Skeletal muscle tissue (tissue), 4 donors: Measurements from ENCODE around the gene SLC35A3. TPM values are rescaled to one million over a fixed set of nuclear protein-coding genes. Genes with fewer than 3 reads are reported as not detected.
A peak's percentile ranks its signal among the peaks of the same experiment; 100 is the strongest.
"Not testable (repeated sequence)": the region's sequence is repeated elsewhere in the genome, so short reads cannot be mapped to it uniquely, and the experiment has no call there.

Source experiments
- H3K27ac ChIP-seq: one replicate; pipeline ENCODE4 v1.7.0; 2013; ENCODE audit warnings: mild to moderate bottlenecking, low read depth, low read length, inconsistent platforms
- H3K27me3 ChIP-seq, 3 donors: one replicate each; pipeline ENCODE4 v1.7.0; 2013; ENCODE audit warnings: low read length in 3 of 3; ENCODE audit not compliant: control insufficient read depth in 3 of 3, insufficient read depth in 3 of 3
- H3K36me3 ChIP-seq, 3 donors: one replicate each; pipeline ENCODE4 v1.7.0; 2013; ENCODE audit warnings: low read length in 3 of 3; ENCODE audit not compliant: control insufficient read depth in 3 of 3, insufficient read depth in 3 of 3
- H3K4me1 ChIP-seq, 3 donors: one replicate each; pipeline ENCODE4 v1.7.0; 2013; ENCODE audit warnings: low read length in 3 of 3, mild to moderate bottlenecking in 3 of 3; ENCODE audit not compliant: control insufficient read depth in 3 of 3, insufficient read depth in 3 of 3
- H3K4me3 ChIP-seq, 3 donors: one replicate each; pipeline ENCODE4 v1.7.0; 2013; ENCODE audit warnings: low read length in 3 of 3
- H3K9ac ChIP-seq, 3 donors: one replicate each; pipeline ENCODE4 v1.7.0; 2013; ENCODE audit warnings: low read length in 3 of 3, mild to moderate bottlenecking in 3 of 3, moderate library complexity in 2 of 3, low read depth in 1 of 3
- H3K9me3 ChIP-seq, 3 donors: one replicate each; pipeline ENCODE4 v1.7.0; 2013; ENCODE audit warnings: low read length in 3 of 3; ENCODE audit not compliant: control insufficient read depth in 3 of 3
- total RNA-seq: library from RNA; depleted of rRNA; stranded (reverse); fragments of >200 nt; gene quantifications from one replicate; pipeline ENCODE4 v1.2.3, GENCODE V29; 2014
- donor health status: Osteomylitis.

Gene SLC35A3
- total RNA-seq, 1 donor from 2014 or later: 12.0 TPM

- H3K9ac ChIP-seq: peak overlapping the region; percentile 90 to 93 (median 92)
- H3K36me3 ChIP-seq: peaks cover 0 to 9% (median 3%) of the 10 kb centered on the region in 3 donors
- H3K27me3 ChIP-seq: no peaks in the 10 kb centered on the region
- H3K27ac ChIP-seq: peak overlapping the region; percentile 68
- no peaks in the 10 kb centered on the region for H3K9me3 ChIP-seq
- peak overlapping the region; percentile 94 to 98 (median 96) for H3K4me3 ChIP-seq
- peaks cover 11 to 16% (median 15%) of the 10 kb centered on the region in 3 donors for H3K4me1 ChIP-seq
These were observed 988 bp downstream of the SLC35A3 start for GRCh38 chr1:99970713-99971255.

- H3K36me3 ChIP-seq: peaks cover 0 to 11% (median 3%) of the 10 kb centered on the region in 3 donors
- H3K27ac ChIP-seq, H3K9me3 ChIP-seq, H3K9ac ChIP-seq, H3K4me3 ChIP-seq, H3K27me3 ChIP-seq: not testable (repeated sequence)
- peaks cover 11 to 16% (median 15%) of the 10 kb centered on the region in 3 donors for H3K4me1 ChIP-seq
These were observed 2.3 kb downstream of the SLC35A3 start for GRCh38 chr1:99972066-99972465.

GRCh38 chr1:99975529-99975928 lies 5.7 kb downstream of the SLC35A3 start:
- no peaks in the 10 kb centered on the region for H3K27me3 ChIP-seq
- H3K9ac ChIP-seq: peak overlapping the region in 1 of 3 donors; percentile 47
- H3K36me3 ChIP-seq: peaks cover 0 to 11% (median 3%) of the 10 kb centered on the region in 3 donors
- no peak overlapping the region for H3K27ac ChIP-seq
- H3K9me3 ChIP-seq: no peaks in the 10 kb centered on the region
- H3K4me3 ChIP-seq: no peak overlapping the region
- peaks cover 4 to 5% (median 5%) of the 10 kb centered on the region in 3 donors for H3K4me1 ChIP-seq

GRCh38 chr1:99977326-99977725 lies 7.5 kb downstream of the SLC35A3 start:
- not testable (repeated sequence) for H3K9ac ChIP-seq, H3K27ac ChIP-seq, H3K4me3 ChIP-seq, H3K4me1 ChIP-seq, H3K9me3 ChIP-seq, H3K27me3 ChIP-seq
- H3K36me3 ChIP-seq: peaks cover 0 to 11% (median 3%) of the 10 kb centered on the region in 3 donors

GRCh38 chr1:99978218-99978617 lies 8.4 kb downstream of the SLC35A3 start:
- peaks cover 0 to 11% (median 3%) of the 10 kb centered on the region in 3 donors for H3K36me3 ChIP-seq
- H3K9ac ChIP-seq: no peak overlapping the region
- H3K4me3 ChIP-seq: no peak overlapping the region
- no peaks in the 10 kb centered on the region for H3K27me3 ChIP-seq
- no peaks in the 10 kb centered on the region for H3K4me1 ChIP-seq
- H3K27ac ChIP-seq: no peak overlapping the region
- no peaks in the 10 kb centered on the region for H3K9me3 ChIP-seq

- no peaks in the 10 kb centered on the region for H3K9me3 ChIP-seq
- H3K27ac ChIP-seq: no peak overlapping the region
These were observed 9.3 kb downstream of the SLC35A3 start for GRCh38 chr1:99979091-99979490.

GRCh38 chr1:99980928-99981327 lies 11.1 kb downstream of the SLC35A3 start:
- Histone ChIP-seq H3K27ac (no peak overlapping the region), H3K4me3 (no peak overlapping the region), H3K9ac (no peak overlapping the region)

More at GRCh38 chr1:99979091-99979490, 9.3 kb downstream of the SLC35A3 start:
- no peaks in the 10 kb centered on the region for H3K27me3 ChIP-seq
- H3K4me3 ChIP-seq: no peak overlapping the region
- no peak overlapping the region for H3K9ac ChIP-seq
- H3K4me1 ChIP-seq: no peaks in the 10 kb centered on the region
- H3K36me3 ChIP-seq: peaks cover 0 to 11% (median 3%) of the 10 kb centered on the region in 3 donors

GRCh38 chr1:99986656-99987225 lies 16.9 kb downstream of the SLC35A3 start:
- Histone ChIP-seq H3K27ac (no peak overlapping the region), H3K9me3 (no peaks in the 10 kb centered on the region), H3K4me1 (no peaks in the 10 kb centered on the region), H3K9ac (no peak overlapping the region), H3K36me3 (peaks cover 0 to 4% (median 0%) of the 10 kb centered on the region in 3 donors), H3K27me3 (no peaks in the 10 kb centered on the region), H3K4me3 (no peak overlapping the region)

More at GRCh38 chr1:99980928-99981327, 11.1 kb downstream of the SLC35A3 start:
- no peaks in the 10 kb centered on the region for H3K4me1 ChIP-seq
- no peaks in the 10 kb centered on the region for H3K27me3 ChIP-seq
- H3K36me3 ChIP-seq: no peaks in the 10 kb centered on the region
- H3K9me3 ChIP-seq: no peaks in the 10 kb centered on the region

GRCh38 chr1:99988210-99988765 lies 18.5 kb downstream of the SLC35A3 start:
- Histone ChIP-seq H3K4me3 (no peak overlapping the region), H3K9ac (no peak overlapping the region), H3K27ac (no peak overlapping the region), H3K36me3 (peaks cover 0 to 5% (median 0%) of the 10 kb centered on the region in 3 donors), H3K27me3 (no peaks in the 10 kb centered on the region), H3K9me3 (no peaks in the 10 kb centered on the region), H3K4me1 (no peaks in the 10 kb centered on the region)

- H3K27ac ChIP-seq: no peak overlapping the region
- H3K9me3 ChIP-seq: no peaks in the 10 kb centered on the region
- no peaks in the 10 kb centered on the region for H3K4me1 ChIP-seq
- H3K4me3 ChIP-seq: no peak overlapping the region
- H3K36me3 ChIP-seq: peaks cover 0 to 6% (median 5%) of the 10 kb centered on the region in 3 donors
- H3K9ac ChIP-seq: no peak overlapping the region
- H3K27me3 ChIP-seq: no peaks in the 10 kb centered on the region
These were observed 22.4 kb downstream of the SLC35A3 start for GRCh38 chr1:99992044-99992722.
